GM12878 (cell line): ENCODE results near the gene IFNA1. TPM values are rescaled to one million over a fixed set of nuclear protein-coding genes. Genes with fewer than 3 reads are reported as not detected.
"Not testable (repeated sequence)": the region's sequence is repeated elsewhere in the genome, so short reads cannot be mapped to it uniquely, and the experiment has no call there.

Source experiments
- ATAC-seq: fragments of 200-7000 bp; cut with Tn5 transposase; 3 replicates; pipeline ENCODE4 v1.9.1; 2020; ENCODE audit warnings: mild to moderate bottlenecking, moderate library complexity
- BruUV-seq: library from RNA; stranded (reverse); fragments of 400-500 nt; replicated peaks from 2 replicates; lab custom pipeline; 2021; lab: Mats Ljungman, UMichigan
- CTCF ChIA-PET: fragments of 300-600 bp; sonication (Branson Sonifier 250); formaldehyde crosslinking; extraction: SDS; loops from one replicate; lab custom pipeline; 2021; ENCODE audit warnings: inconsistent platforms; lab: Yijun Ruan, JAX
- POLR2A ChIA-PET: fragments of 350-600 bp; formaldehyde crosslinking; extraction: SDS; loops from one replicate; lab custom pipeline; 2021; ENCODE audit warnings: inconsistent platforms; lab: Charles Lee
- RAD21 ChIA-PET: fragments of 300-600 bp; sonication (Branson Sonifier 250); formaldehyde crosslinking; loops from one replicate; lab custom pipeline; 2023; ENCODE audit warnings: antibody characterized with exemption; ENCODE audit not compliant: unreplicated experiment; lab: Charles Lee
- SMC1A ChIA-PET: fragments of 300-600 bp; sonication (Branson Sonifier 250); formaldehyde crosslinking; loops from one replicate; lab custom pipeline; 2023; ENCODE audit not compliant: unreplicated experiment, uncharacterized antibody; lab: Charles Lee
- DNase-seq: peaks from one replicate; pipeline ENCODE4 v3.0.0-alpha.2; 2011; ENCODE audit warnings: low read depth, low spot score
- FAIRE-seq: peaks from 3 replicates; lab custom pipeline; 2011; peaks lifted over from hg19 to GRCh38; lab: Jason Lieb, UNC
- H2AFZ ChIP-seq: 2 replicates; pipeline ENCODE4 v1.6.0; 2011; ENCODE audit warnings: low read depth, low read length, control low read depth; ENCODE audit not compliant: control insufficient read depth
- H3K27ac ChIP-seq: 2 replicates; pipeline ENCODE4 v1.5.1; 2011; ENCODE audit warnings: control low read depth; ENCODE audit not compliant: control insufficient read depth, insufficient read depth
- H3K27me3 ChIP-seq, 2 experiments: replicated peaks in 1 of 2; 2 replicates each; pipeline versions ENCODE4 v1.6.0 to v1.6.1; 2011; ENCODE audit warnings: low read length in 1 of 2; ENCODE audit not compliant: control insufficient read depth in 2 of 2, insufficient read depth in 2 of 2
- H3K36me3 ChIP-seq, 2 experiments: 2 replicates each; pipeline ENCODE4 v1.5.1; 2011; ENCODE audit warnings: low read length in 1 of 2; ENCODE audit not compliant: control insufficient read depth in 2 of 2, insufficient read depth in 2 of 2
- H3K4me1 ChIP-seq: 2 replicates; pipeline ENCODE4 v1.6.1; 2011; ENCODE audit warnings: mild to moderate bottlenecking, low read length, moderate library complexity, mixed read lengths; ENCODE audit not compliant: control insufficient read depth, insufficient read depth
- H3K4me2 ChIP-seq: 2 replicates; pipeline ENCODE4 v1.6.0; 2011; ENCODE audit warnings: control low read depth; ENCODE audit not compliant: control insufficient read depth, insufficient read depth
- H3K4me3 ChIP-seq: fragments of 200-600 bp; sonication (generic); 2 replicates; pipeline ENCODE4 v1.5.1; 2016
- H3K79me2 ChIP-seq: 2 replicates; pipeline ENCODE4 v1.6.0; 2011; ENCODE audit warnings: low read length; ENCODE audit not compliant: control insufficient read depth, insufficient read depth
- H3K9ac ChIP-seq: 2 replicates; pipeline ENCODE4 v1.8.0; 2011; ENCODE audit warnings: low read length, control low read depth, mixed read lengths; ENCODE audit not compliant: control insufficient read depth, insufficient read depth
- H3K9me3 ChIP-seq: replicated peaks from 3 replicates; pipeline ENCODE4 v1.5.1; 2011; ENCODE audit warnings: mild to moderate bottlenecking, low read length; ENCODE audit not compliant: control insufficient read depth, insufficient read depth
- H4K20me1 ChIP-seq: 2 replicates; pipeline ENCODE4 v1.6.0; 2011; ENCODE audit not compliant: control insufficient read depth, insufficient read depth
- KLF5 ChIP-seq: fragments of 450-650 bp; IDR thresholded peaks from 2 replicates; pipeline ENCODE4 v1.6.1; 2014; ENCODE audit warnings: mild to moderate bottlenecking; ENCODE audit not compliant: partially characterized antibody
- NR2C2 ChIP-seq: IDR thresholded peaks from 2 replicates; pipeline ENCODE4 v1.6.1; 2011; ENCODE audit warnings: borderline replicate concordance, low read depth; ENCODE audit not compliant: control insufficient read depth, insufficient read length
- PKNOX1 ChIP-seq: fragments of 450-650 bp; IDR thresholded peaks from 2 replicates; pipeline ENCODE4 v1.6.1; 2016; ENCODE audit warnings: mild to moderate bottlenecking
- RB1 ChIP-seq: fragments of 450-650 bp; formaldehyde crosslinking; IDR thresholded peaks from 2 replicates; pipeline ENCODE4 v1.6.1; 2017; ENCODE audit warnings: mild to moderate bottlenecking, borderline replicate concordance
- REST ChIP-seq: IDR thresholded peaks from 2 replicates; pipeline ENCODE4 v1.6.1; 2012; ENCODE audit warnings: mild to moderate bottlenecking, low read depth, low read length
- TAF1 ChIP-seq: IDR thresholded peaks from 2 replicates; pipeline ENCODE4 v1.6.1; 2011; ENCODE audit warnings: mild to moderate bottlenecking, low read depth, low read length, borderline replicate concordance
- TCF12 ChIP-seq: IDR thresholded peaks from 2 replicates; pipeline ENCODE4 v1.6.1; 2011; ENCODE audit warnings: low read depth, mild to moderate bottlenecking, low read length
- WGBS: methylation state at CpG from one replicate; pipeline ENCODE4 v1.1.6; 2016; ENCODE audit warnings: low lambda C conversion rate; ENCODE audit not compliant: insufficient replicate concordance, insufficient coverage; ENCODE audit errors: missing lambda C conversion rate; 5-methylcytosine and 5-hydroxymethylcytosine counted together
- in situ Hi-C: fragments of 300-500 bp; cut with MboI; formaldehyde crosslinking; loops from 9 replicates; pipeline ENCODE4 v1.14.3; 2018; ENCODE audit warnings: mixed read lengths
- intact Hi-C: fragments of 100-400 bp; cut with micrococcal nuclease; formaldehyde crosslinking; loops from one replicate; pipeline ENCODE4 v1.14.2; 2022; ENCODE audit not compliant: unreplicated experiment
- polyA plus RNA-seq, 11 experiments: library from polyadenylated mRNA; depleted of rRNA in 4 of 11; unstranded in 6 of 11; stranded (reverse) in 5 of 11; fragments of >200 nt; fragmentation: Nextera tagmentation in 4 of 11; fragmentation: Illumina TruSeq in 1 of 11; extraction: Ambion mirVana in 4 of 11; extraction: Trizol in 1 of 11; gene quantifications; 1 replicate in 1 of 11; 2 replicates in 10 of 11; pipeline versions ENCODE4 v1.2.1 to v1.2.3, GENCODE V29; 2011 to 2016; ENCODE audit warnings: inconsistent platforms in 2 of 11, missing spikeins in 2 of 11, low read depth in 1 of 11
- total RNA-seq, 4 experiments: library from RNA; depleted of rRNA in 3 of 4; stranded (reverse); fragments of >200 nt in 3 of 4; fragmentation: Illumina TruSeq in 1 of 4; extraction: Trizol in 1 of 4; gene quantifications; 2 replicates each; pipeline versions ENCODE4 v1.2.1 to v1.2.3, GENCODE V29; 2013 to 2021

The IFNA1 gene
- total and polyA plus RNA-seq, 10 of the 15 experiments (the other 5 are each of a cell fraction or from before 2014, with no cell fraction given), result not detected

- no peak for TF ChIP-seq REST
- TF ChIP-seq NR2C2, result no peak
- no peak for TF ChIP-seq TAF1
- TF ChIP-seq KLF5, result no peak
- no peak for TF ChIP-seq TCF12
- 0 out of 2 replicates have a peak, but pooled peaks have one; percentile 13 for TF ChIP-seq PKNOX1
- no peak for TF ChIP-seq RB1
Observed at GRCh38 chr9:21443849-21444625, 3.8 kb downstream of the IFNA1 start (continued).

GRCh38 chr9:21449312-21449711 lies 9.1 kb downstream of the IFNA1 start:
- WGBS, result 27% methylated on average over 5 of the region's 5 CpGs

More at GRCh38 chr9:21449312-21449711, 9.1 kb downstream of the IFNA1 start:
- H3K36me3 ChIP-seq, H3K79me2 ChIP-seq, H3K4me1 ChIP-seq, H3K4me3 ChIP-seq, intact Hi-C loops, H3K27me3 ChIP-seq, FAIRE-seq, in situ Hi-C loops, H2AFZ ChIP-seq, SMC1A ChIA-PET, H3K27ac ChIP-seq, ATAC-seq, POLR2A ChIA-PET, H3K9me3 ChIP-seq, H3K4me2 ChIP-seq, BruUV-seq, RAD21 ChIA-PET, H4K20me1 ChIP-seq, H3K9ac ChIP-seq, DNase-seq: not testable (repeated sequence)
- CTCF ChIA-PET, result interaction anchor here (0.8 kb wide), 1 partner anchor 15 kb away, joined by 3 read pairs; no protein-coding TSS in a partner anchor
